ENCODE data around the gene MLPH. TPM values are rescaled to one million over a fixed set of nuclear protein-coding genes. Genes with fewer than 3 reads are reported as not detected.

The MLPH gene, protein sequence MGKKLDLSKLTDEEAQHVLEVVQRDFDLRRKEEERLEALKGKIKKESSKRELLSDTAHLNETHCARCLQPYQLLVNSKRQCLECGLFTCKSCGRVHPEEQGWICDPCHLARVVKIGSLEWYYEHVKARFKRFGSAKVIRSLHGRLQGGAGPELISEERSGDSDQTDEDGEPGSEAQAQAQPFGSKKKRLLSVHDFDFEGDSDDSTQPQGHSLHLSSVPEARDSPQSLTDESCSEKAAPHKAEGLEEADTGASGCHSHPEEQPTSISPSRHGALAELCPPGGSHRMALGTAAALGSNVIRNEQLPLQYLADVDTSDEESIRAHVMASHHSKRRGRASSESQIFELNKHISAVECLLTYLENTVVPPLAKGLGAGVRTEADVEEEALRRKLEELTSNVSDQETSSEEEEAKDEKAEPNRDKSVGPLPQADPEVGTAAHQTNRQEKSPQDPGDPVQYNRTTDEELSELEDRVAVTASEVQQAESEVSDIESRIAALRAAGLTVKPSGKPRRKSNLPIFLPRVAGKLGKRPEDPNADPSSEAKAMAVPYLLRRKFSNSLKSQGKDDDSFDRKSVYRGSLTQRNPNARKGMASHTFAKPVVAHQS
- polyA plus RNA-seq (2013, experiment 1 of 4): 0.74 TPM
- 0.46 TPM for polyA plus RNA-seq (2013, experiment 2 of 4)
- polyA plus RNA-seq (2013, experiment 3 of 4): 1.0 TPM
- polyA plus RNA-seq (2013, experiment 4 of 4): 0.81 TPM

DNA sequence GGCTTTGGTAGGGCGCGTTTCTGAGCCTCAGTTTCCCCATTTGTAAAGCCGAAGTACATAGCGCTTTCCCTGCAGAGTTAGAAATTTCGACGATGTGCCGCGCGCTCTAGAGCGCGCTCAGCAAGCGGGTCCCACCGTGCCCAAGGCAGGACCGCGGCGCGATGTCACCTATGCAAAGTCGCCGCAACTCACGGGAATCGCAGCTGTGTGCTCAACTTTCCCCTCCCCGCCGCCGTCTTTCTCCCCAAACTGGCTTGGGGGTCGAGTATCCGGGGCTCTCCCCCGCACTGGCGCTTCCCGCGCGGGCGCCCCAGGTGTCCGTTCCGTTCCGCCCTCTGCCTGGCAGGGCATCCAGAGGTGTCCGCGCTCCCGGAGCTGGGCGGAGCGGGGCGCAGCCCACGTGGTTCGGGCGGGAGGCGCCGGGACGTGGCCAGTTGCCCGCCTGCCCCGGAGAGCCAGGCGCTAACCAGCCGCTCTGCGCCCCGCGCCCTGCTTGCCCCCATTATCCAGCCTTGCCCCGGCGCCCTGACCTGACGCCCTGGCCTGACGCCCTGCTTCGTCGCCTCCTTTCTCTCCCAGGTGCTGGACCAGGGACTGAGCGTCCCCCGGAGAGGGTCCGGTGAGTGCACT, at the start of gene MLPH:
MLPH (plus strand) TSS at position 433 of the 630 bp plus-strand sequence. CDS start 6,176 bp downstream, outside the sequence.
- H3K4me3 ChIP-seq (ENCODE audit: insufficient read depth, low read depth, low read length): peak within 1 kb of the TSS; percentile 5
- no peaks in the 10 kb centered on the region for H3K36me3 ChIP-seq (ENCODE audit: control insufficient read depth, insufficient read depth, low read length)
- H3K9me3 ChIP-seq (ENCODE audit: control insufficient read depth, low read length): no peaks in the 10 kb centered on the region
- WGBS, 2 experiments: 1% methylated on average over 63 of the region's 63 CpGs
- peaks cover 16% of the 10 kb centered on the region for H3K4me1 ChIP-seq (ENCODE audit: control insufficient read depth, insufficient read depth, low read length)
- H3K27ac ChIP-seq (ENCODE audit: insufficient read depth, low read depth, low read length, poor library complexity, severe bottlenecking): no peak within 1 kb of the TSS
- peaks cover 75% of the 10 kb centered on the region for H3K27me3 ChIP-seq (ENCODE audit: control insufficient read depth, insufficient read depth, low read length, poor library complexity, severe bottlenecking)

DNA sequence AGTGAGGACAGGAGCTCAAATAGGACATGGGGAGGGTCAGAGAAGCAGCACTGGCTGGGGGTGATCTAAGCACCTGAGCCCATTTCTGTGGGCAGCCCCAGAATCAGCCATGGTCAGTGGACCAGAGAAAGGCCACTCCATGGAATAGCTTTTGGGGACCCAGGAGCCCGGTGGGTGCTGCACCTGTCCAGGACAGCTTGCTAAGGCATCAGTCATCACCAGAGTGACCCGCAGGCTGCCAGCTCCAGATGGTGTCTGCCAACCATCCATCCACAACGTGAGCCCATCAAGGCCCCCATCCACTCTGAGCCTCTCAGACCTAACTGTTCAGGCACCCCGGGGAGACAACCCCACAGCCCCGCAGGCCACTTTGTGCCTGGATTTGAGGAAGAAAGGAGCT, 49.5 kb upstream of the MLPH start:
- Histone ChIP-seq H3K4me3 (ENCODE audit: insufficient read depth, low read depth, low read length) (no peak overlapping the region), H3K9me3 (ENCODE audit: control insufficient read depth, low read length) (no peaks in the 10 kb centered on the region), H3K36me3 (ENCODE audit: control insufficient read depth, insufficient read depth, low read length) (no peaks in the 10 kb centered on the region), H3K27ac (ENCODE audit: insufficient read depth, low read depth, low read length, poor library complexity, severe bottlenecking) (no peak overlapping the region), H3K4me1 (ENCODE audit: control insufficient read depth, insufficient read depth, low read length) (peaks cover 11% of the 10 kb centered on the region), H3K27me3 (ENCODE audit: control insufficient read depth, insufficient read depth, low read length, poor library complexity, severe bottlenecking) (no peaks in the 10 kb centered on the region)
- 82 to 86% methylated on average over 5 of the region's 5 CpGs for WGBS, 2 experiments

DNA sequence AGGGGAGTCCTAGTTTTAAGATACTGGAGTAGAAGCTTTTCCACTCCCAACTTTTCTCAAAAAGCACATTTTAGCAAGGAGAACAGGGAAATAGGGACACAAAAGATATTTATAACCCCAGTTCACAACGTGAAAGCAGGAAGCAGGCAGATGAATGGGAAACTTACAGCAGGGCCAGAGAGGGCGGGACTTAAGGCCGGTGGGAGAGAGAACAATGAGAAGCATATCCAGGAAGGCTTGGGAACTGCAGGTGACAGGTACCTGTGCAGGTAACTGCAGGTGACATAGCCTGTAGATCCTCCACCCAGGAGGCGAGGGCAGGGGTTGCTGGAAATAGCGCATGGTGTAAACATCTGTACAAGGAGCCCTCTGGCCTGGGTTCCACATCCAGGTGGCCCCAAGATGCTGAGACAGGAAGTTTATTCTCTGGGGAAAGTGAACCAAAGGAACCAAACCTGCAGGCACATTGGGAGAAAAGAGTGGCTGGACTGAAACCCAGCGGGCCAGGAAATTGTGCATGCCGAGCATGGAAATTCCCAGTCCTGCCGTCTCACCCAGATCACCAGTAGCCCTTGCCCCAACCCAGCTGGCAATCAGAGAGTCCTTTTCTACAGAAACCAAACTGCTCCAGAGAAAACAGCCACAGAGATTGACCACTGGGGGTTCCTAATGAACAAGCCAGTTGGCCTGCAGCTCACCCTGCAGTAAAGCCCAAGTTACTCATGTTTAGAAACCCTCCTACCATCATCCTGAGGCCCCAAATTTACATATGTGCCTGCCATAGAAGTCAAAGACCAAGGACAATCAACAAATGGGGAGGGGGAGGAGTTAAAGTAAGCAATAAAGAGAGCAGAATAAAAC, 48.7 kb upstream of the MLPH start:
- Histone ChIP-seq H3K27ac (ENCODE audit: insufficient read depth, low read depth, low read length, poor library complexity, severe bottlenecking) (no peak overlapping the region), H3K36me3 (ENCODE audit: control insufficient read depth, insufficient read depth, low read length) (no peaks in the 10 kb centered on the region)
- WGBS, 2 experiments: 55 to 60% methylated on average over 8 of the region's 8 CpGs

DNA sequence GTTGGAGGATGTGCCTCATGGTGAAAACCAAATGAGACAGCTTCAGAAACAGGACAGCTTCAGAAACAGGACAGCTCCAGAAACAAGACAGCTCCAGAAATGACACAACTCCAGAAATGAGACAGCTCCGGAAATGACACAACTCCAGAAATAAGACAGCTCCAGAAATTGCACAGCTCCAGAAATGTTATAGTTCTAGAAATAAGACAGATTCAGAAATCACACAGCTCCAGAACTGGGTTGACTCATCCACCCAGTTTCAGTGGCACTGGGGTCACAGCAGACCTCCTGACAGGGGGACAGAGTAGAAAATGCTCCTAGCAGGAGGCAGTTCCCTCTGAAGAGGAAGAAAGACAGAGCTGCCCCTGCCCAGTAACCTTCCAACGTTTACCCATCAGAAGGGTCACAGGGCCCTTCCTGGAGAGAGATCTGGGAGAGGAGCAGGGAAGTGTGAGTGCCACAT, 46.2 kb upstream of the MLPH start:
- no peaks in the 10 kb centered on the region for H3K9me3 ChIP-seq (ENCODE audit: control insufficient read depth, low read length)
- 55% methylated on average over 2 of the region's 2 CpGs for WGBS, 2 experiments
- peaks cover 8% of the 10 kb centered on the region for H3K4me1 ChIP-seq (ENCODE audit: control insufficient read depth, insufficient read depth, low read length)
- H3K4me3 ChIP-seq (ENCODE audit: insufficient read depth, low read depth, low read length): no peak overlapping the region
- H3K36me3 ChIP-seq (ENCODE audit: control insufficient read depth, insufficient read depth, low read length): no peaks in the 10 kb centered on the region
- H3K27me3 ChIP-seq (ENCODE audit: control insufficient read depth, insufficient read depth, low read length, poor library complexity, severe bottlenecking): no peaks in the 10 kb centered on the region
- H3K27ac ChIP-seq (ENCODE audit: insufficient read depth, low read depth, low read length, poor library complexity, severe bottlenecking): no peak overlapping the region

More for the DNA sequence above, 48.7 kb upstream of the MLPH start:
- H3K27me3 ChIP-seq (ENCODE audit: control insufficient read depth, insufficient read depth, low read length, poor library complexity, severe bottlenecking): no peaks in the 10 kb centered on the region
- H3K4me3 ChIP-seq (ENCODE audit: insufficient read depth, low read depth, low read length): no peak overlapping the region
- peaks cover 11% of the 10 kb centered on the region for H3K4me1 ChIP-seq (ENCODE audit: control insufficient read depth, insufficient read depth, low read length)
- no peaks in the 10 kb centered on the region for H3K9me3 ChIP-seq (ENCODE audit: control insufficient read depth, low read length)

DNA sequence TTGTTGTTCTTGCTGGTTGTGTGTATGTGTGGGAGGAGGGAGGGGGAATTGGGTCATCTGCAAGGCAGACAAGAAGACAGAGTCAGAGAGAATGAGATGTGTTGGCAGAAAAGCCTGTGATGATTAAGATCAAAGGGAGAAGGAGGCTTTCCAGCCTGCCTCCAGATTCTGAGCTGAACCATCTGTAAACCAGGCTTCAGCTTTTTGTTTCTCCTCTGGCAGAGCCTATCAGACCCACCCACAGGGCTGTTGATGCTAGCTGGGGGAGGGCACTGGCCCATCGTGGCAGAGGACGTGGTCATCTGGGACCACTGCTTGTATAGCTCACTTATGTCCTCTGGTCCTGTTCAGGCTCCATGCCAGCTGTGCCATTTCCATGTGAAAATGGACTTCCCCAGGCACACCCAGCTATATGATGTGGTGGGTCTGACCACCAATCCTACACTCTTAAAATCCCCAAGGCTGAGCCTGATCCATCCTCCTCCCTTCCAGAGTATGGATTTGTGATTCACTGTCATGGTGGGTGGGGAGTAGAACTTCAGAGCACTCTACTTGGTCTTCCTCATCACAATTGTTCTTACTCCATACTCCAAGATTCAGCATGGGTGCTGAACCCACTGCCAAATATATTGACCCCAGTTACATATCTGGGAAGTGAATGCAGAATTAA, 45.3 kb upstream of the MLPH start:
- Histone ChIP-seq H3K9me3 (ENCODE audit: control insufficient read depth, low read length) (no peaks in the 10 kb centered on the region), H3K27me3 (ENCODE audit: control insufficient read depth, insufficient read depth, low read length, poor library complexity, severe bottlenecking) (no peaks in the 10 kb centered on the region), H3K27ac (ENCODE audit: insufficient read depth, low read depth, low read length, poor library complexity, severe bottlenecking) (no peak overlapping the region), H3K4me1 (ENCODE audit: control insufficient read depth, insufficient read depth, low read length) (peaks cover 8% of the 10 kb centered on the region), H3K4me3 (ENCODE audit: insufficient read depth, low read depth, low read length) (no peak overlapping the region), H3K36me3 (ENCODE audit: control insufficient read depth, insufficient read depth, low read length) (no peaks in the 10 kb centered on the region)
- WGBS, 2 experiments: 69 to 82% methylated on average over 2 of the region's 2 CpGs

DNA sequence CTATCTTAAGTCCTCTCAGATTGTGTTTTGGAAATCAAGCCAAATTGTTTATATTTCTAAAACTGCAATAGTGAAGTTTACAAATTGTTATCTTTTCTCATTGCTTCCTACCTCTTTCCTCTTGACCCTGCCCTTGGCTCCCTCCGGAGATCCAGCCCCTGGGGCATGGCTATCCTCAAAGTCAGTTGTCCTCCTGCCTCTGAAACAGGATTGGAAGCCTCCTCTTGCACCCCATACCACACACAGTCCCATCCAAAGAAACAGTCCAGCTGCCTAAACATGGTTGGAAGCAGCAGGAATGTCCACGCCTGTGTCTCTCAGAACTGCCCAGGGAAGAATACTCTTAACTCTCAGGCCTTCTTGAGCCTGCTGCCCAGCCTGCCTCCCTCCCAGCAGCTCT, 43.0 kb upstream of the MLPH start:
- Histone ChIP-seq H3K4me3 (ENCODE audit: insufficient read depth, low read depth, low read length) (no peak overlapping the region), H3K27ac (ENCODE audit: insufficient read depth, low read depth, low read length, poor library complexity, severe bottlenecking) (no peak overlapping the region), H3K9me3 (ENCODE audit: control insufficient read depth, low read length) (no peaks in the 10 kb centered on the region), H3K4me1 (ENCODE audit: control insufficient read depth, insufficient read depth, low read length) (peaks cover 8% of the 10 kb centered on the region), H3K36me3 (ENCODE audit: control insufficient read depth, insufficient read depth, low read length) (no peaks in the 10 kb centered on the region), H3K27me3 (ENCODE audit: control insufficient read depth, insufficient read depth, low read length, poor library complexity, severe bottlenecking) (no peaks in the 10 kb centered on the region)
- 92 to 97% methylated on average over 2 of the region's 2 CpGs for WGBS, 2 experiments

DNA sequence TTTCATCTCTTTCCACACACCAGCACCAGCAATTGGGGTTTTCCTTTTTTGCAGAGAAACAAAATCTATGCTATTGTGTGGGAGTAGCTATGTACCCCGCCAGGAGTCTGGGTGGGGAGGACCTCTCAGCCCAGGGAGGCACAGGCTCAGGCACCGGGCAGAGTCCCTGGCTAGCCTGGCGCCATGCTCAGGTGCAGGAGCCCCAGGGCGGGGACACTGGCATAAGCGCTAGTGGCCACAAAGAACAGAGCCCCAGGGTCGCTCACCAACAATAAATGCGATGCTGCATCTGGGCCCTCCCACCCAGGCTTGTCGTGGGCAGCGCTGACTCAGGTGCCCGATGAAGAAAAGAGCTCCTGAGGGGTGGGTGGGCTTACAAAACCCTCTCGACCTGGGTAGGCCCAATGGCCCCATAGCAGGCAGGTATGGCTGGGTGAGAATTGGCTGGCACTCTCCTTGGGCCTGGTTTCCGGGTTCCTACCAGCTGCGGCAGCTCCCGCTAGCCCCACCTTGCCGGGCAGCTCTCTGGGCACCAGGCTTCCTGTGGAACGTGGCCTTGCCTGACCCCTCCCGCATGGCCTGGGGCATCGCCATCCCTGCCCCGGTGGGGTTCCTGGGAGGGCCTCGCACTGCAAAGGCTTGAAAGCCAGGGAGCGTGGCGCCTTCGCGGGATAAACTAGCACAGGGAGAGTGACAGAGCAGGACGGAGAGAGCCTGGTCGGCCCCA, 41.3 kb upstream of the MLPH start:
- H3K4me3 ChIP-seq (ENCODE audit: insufficient read depth, low read depth, low read length): no peak overlapping the region
- no peaks in the 10 kb centered on the region for H3K27me3 ChIP-seq (ENCODE audit: control insufficient read depth, insufficient read depth, low read length, poor library complexity, severe bottlenecking)
- WGBS, 2 experiments: 91% methylated on average over 26 of the region's 26 CpGs
- peaks cover 8% of the 10 kb centered on the region for H3K4me1 ChIP-seq (ENCODE audit: control insufficient read depth, insufficient read depth, low read length)
- no peak overlapping the region for H3K27ac ChIP-seq (ENCODE audit: insufficient read depth, low read depth, low read length, poor library complexity, severe bottlenecking)
- no peaks in the 10 kb centered on the region for H3K36me3 ChIP-seq (ENCODE audit: control insufficient read depth, insufficient read depth, low read length)
- H3K9me3 ChIP-seq (ENCODE audit: control insufficient read depth, low read length): no peaks in the 10 kb centered on the region

DNA sequence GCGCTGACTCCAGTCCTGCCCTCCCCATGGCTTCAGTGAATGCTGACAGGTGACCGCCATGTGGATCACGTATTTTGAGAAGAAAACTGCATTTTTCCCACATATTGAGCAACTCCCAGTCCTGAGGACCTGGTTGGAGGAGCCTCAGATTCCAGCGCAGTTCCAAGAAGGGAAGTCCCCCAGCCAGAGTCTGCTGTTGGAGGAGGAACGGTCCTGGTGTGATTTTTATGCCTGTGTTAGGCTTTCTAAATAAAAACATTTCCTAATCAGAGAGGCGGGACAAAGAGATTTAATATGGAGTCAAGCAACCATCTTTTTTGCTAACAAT, 40.7 kb upstream of the MLPH start:
- Histone ChIP-seq H3K4me3 (ENCODE audit: insufficient read depth, low read depth, low read length) (no peak overlapping the region), H3K9me3 (ENCODE audit: control insufficient read depth, low read length) (no peaks in the 10 kb centered on the region), H3K27ac (ENCODE audit: insufficient read depth, low read depth, low read length, poor library complexity, severe bottlenecking) (no peak overlapping the region), H3K36me3 (ENCODE audit: control insufficient read depth, insufficient read depth, low read length) (no peaks in the 10 kb centered on the region), H3K4me1 (ENCODE audit: control insufficient read depth, insufficient read depth, low read length) (peaks cover 4% of the 10 kb centered on the region), H3K27me3 (ENCODE audit: control insufficient read depth, insufficient read depth, low read length, poor library complexity, severe bottlenecking) (no peaks in the 10 kb centered on the region)
- 94 to 95% methylated on average over 6 of the region's 6 CpGs for WGBS, 2 experiments

DNA sequence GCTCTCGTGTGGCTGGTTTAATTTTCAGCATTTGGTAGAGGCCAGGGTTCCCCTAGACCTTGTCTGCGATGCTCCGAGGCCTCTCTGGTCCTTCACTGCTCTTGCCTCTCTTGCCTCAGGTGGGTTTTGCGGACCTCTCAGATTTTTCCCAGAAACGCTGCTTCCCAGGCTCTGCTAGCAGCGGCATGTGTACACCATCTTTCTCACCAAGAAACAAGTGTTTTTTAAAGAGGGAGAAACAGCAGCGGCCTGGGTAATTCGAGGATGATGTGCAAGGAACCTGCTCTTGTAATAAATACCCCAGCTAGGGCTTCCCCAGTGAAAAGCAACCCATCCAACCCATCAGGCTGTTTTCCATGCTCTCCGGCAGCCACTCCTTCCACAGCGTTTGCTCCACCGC, 39.6 kb upstream of the MLPH start:
- Histone ChIP-seq H3K4me1 (ENCODE audit: control insufficient read depth, insufficient read depth, low read length) (no peaks in the 10 kb centered on the region), H3K27me3 (ENCODE audit: control insufficient read depth, insufficient read depth, low read length, poor library complexity, severe bottlenecking) (no peaks in the 10 kb centered on the region), H3K4me3 (ENCODE audit: insufficient read depth, low read depth, low read length) (no peak overlapping the region), H3K9me3 (ENCODE audit: control insufficient read depth, low read length) (no peaks in the 10 kb centered on the region), H3K36me3 (ENCODE audit: control insufficient read depth, insufficient read depth, low read length) (no peaks in the 10 kb centered on the region), H3K27ac (ENCODE audit: insufficient read depth, low read depth, low read length, poor library complexity, severe bottlenecking) (no peak overlapping the region)
- WGBS, 2 experiments: 93 to 94% methylated on average over 11 of the region's 11 CpGs

Data from ectodermal cell (in vitro differentiated cells).